HEK293 (cell line): ENCODE results near the gene ZNF548.
A peak's percentile ranks its signal among the peaks of the same experiment; 100 is the strongest.

ENCODE experiments used
- CTCF ChIA-PET: fragments of 350-600 bp; formaldehyde crosslinking; extraction: SDS; loops from one replicate; lab custom pipeline; 2021; ENCODE audit warnings: antibody characterized with exemption; lab: Yijun Ruan, JAX
- POLR2A ChIA-PET: fragments of 300-600 bp; formaldehyde crosslinking; extraction: SDS; loops from one replicate; lab custom pipeline; 2020; ENCODE audit warnings: antibody characterized with exemption, inconsistent platforms; lab: Yijun Ruan, JAX
- H3K27ac ChIP-seq: fragments of 200-500 bp; sonication (Bioruptor generic); 2 replicates; pipeline ENCODE4 v1.5.1; 2014; ENCODE audit warnings: low read depth, low read length, control low read depth, inconsistent platforms; ENCODE audit errors: extremely low read depth
- H3K36me3 ChIP-seq, 2 experiments: fragments of 200-500 bp in 1 of 2; sonication (Bioruptor generic) in 1 of 2; 1 replicate in 1 of 2; 2 replicates in 1 of 2; pipeline ENCODE4 v1.5.1; 2014 to 2017; ENCODE audit warnings: inconsistent platforms in 2 of 2, low read length in 2 of 2; ENCODE audit not compliant: control insufficient read depth in 2 of 2, insufficient read depth in 1 of 2
- H3K4me1 ChIP-seq: fragments of 200-500 bp; sonication (Bioruptor generic); 2 replicates; pipeline ENCODE4 v1.5.1; 2014; ENCODE audit warnings: mild to moderate bottlenecking, low read length, inconsistent platforms; ENCODE audit not compliant: control insufficient read depth, insufficient read depth
- H3K4me3 ChIP-seq: 2 replicates; pipeline ENCODE4 v1.5.1; 2011; ENCODE audit warnings: low read depth, mild to moderate bottlenecking, control low read depth, low read length, moderate library complexity
- H3K9me3 ChIP-seq: fragments of 200-500 bp; sonication (Bioruptor generic); 2 replicates; pipeline ENCODE4 v1.5.1; 2014; ENCODE audit warnings: low read depth, low read length, inconsistent platforms; ENCODE audit not compliant: control insufficient read depth, insufficient read depth
- ATF2 ChIP-seq: fragments of 450-650 bp; formaldehyde crosslinking; IDR thresholded peaks from 2 replicates; pipeline ENCODE4 v1.5.1; 2016; ENCODE audit warnings: missing biosample characterization, missing genetic modification characterization, low read depth
- CTCF ChIP-seq: fragments of 450-650 bp; formaldehyde crosslinking; IDR thresholded peaks from 2 replicates; pipeline ENCODE4 v1.5.1; 2016; ENCODE audit warnings: missing biosample characterization, missing genetic modification characterization
- RBAK ChIP-seq: fragments of 450-650 bp; formaldehyde crosslinking; IDR thresholded peaks from 2 replicates; pipeline ENCODE4 v1.5.1; 2016; ENCODE audit warnings: missing biosample characterization, missing genetic modification characterization
- SETDB1 ChIP-seq: IDR thresholded peaks from one replicate; pipeline ENCODE4 v1.6.1; 2017; ENCODE audit warnings: mild to moderate bottlenecking, low read length, moderate library complexity, mixed read lengths; ENCODE audit not compliant: insufficient read length
- ZFP41 ChIP-seq: fragments of 450-650 bp; formaldehyde crosslinking; IDR thresholded peaks from 2 replicates; pipeline ENCODE4 v1.5.1; 2016; ENCODE audit warnings: missing biosample characterization, missing genetic modification characterization, borderline replicate concordance
- ZFP69B ChIP-seq: fragments of 450-650 bp; formaldehyde crosslinking; IDR thresholded peaks from 2 replicates; pipeline ENCODE4 v1.5.1; 2016; ENCODE audit warnings: missing biosample characterization, missing genetic modification characterization
- ZNF174 ChIP-seq: fragments of 450-650 bp; formaldehyde crosslinking; IDR thresholded peaks from 2 replicates; pipeline ENCODE4 v1.5.0; 2017; ENCODE audit warnings: missing biosample characterization, mild to moderate bottlenecking, missing genetic modification characterization
- ZNF2 ChIP-seq: fragments of 450-650 bp; formaldehyde crosslinking; IDR thresholded peaks from 2 replicates; pipeline ENCODE4 v1.5.1; 2016; ENCODE audit warnings: missing biosample characterization, missing genetic modification characterization
- ZNF23 ChIP-seq: fragments of 450-650 bp; formaldehyde crosslinking; IDR thresholded peaks from 2 replicates; pipeline ENCODE4 v1.5.1; 2016; ENCODE audit warnings: missing biosample characterization, missing genetic modification characterization, borderline replicate concordance
- ZNF248 ChIP-seq: fragments of 450-650 bp; formaldehyde crosslinking; IDR thresholded peaks from 2 replicates; pipeline ENCODE4 v1.5.1; 2017; ENCODE audit warnings: missing biosample characterization, missing genetic modification characterization
- ZNF433 ChIP-seq: fragments of 450-650 bp; formaldehyde crosslinking; IDR thresholded peaks from 2 replicates; pipeline ENCODE4 v1.5.1; 2016; ENCODE audit warnings: missing biosample characterization, missing genetic modification characterization, low read depth
- ZNF449 ChIP-seq: fragments of 450-650 bp; formaldehyde crosslinking; IDR thresholded peaks from 2 replicates; pipeline ENCODE4 v1.5.1; 2017; ENCODE audit warnings: missing biosample characterization, mild to moderate bottlenecking, missing genetic modification characterization, moderate library complexity
- ZNF610 ChIP-seq: fragments of 450-650 bp; formaldehyde crosslinking; IDR thresholded peaks from 2 replicates; pipeline ENCODE4 v1.5.1; 2016; ENCODE audit warnings: missing biosample characterization, missing genetic modification characterization, borderline replicate concordance
- ZNF654 ChIP-seq: fragments of 450-650 bp; formaldehyde crosslinking; IDR thresholded peaks from 2 replicates; pipeline ENCODE4 v1.5.1; 2016; ENCODE audit warnings: low read depth, missing biosample characterization, missing genetic modification characterization
- ZNF76 ChIP-seq: fragments of 450-650 bp; formaldehyde crosslinking; IDR thresholded peaks from 2 replicates; pipeline ENCODE4; 2016; ENCODE audit warnings: low read depth, missing biosample characterization, missing genetic modification characterization, borderline replicate concordance
- ZNF791 ChIP-seq: fragments of 450-650 bp; formaldehyde crosslinking; IDR thresholded peaks from 2 replicates; pipeline ENCODE4 v1.5.1; 2016; ENCODE audit warnings: missing biosample characterization, missing genetic modification characterization
- TF ChIP-seq, protein P1 (sequence below): fragments of 450-650 bp; formaldehyde crosslinking; IDR thresholded peaks from 2 replicates; pipeline ENCODE4 v1.5.1; 2016; ENCODE audit warnings: missing biosample characterization, missing genetic modification characterization

The ZNF548 gene

DNA sequence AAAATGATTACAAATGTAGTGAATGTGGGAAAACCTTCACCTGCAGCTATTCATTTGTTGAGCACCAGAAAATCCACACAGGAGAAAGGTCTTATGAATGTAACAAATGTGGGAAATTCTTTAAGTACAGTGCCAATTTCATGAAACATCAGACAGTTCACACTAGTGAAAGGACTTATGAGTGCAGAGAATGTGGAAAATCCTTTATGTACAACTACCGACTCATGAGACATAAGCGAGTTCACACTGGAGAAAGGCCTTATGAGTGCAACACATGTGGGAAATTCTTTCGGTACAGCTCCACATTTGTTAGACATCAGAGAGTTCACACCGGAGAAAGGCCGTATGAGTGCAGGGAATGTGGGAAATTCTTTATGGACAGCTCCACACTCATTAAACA, 9.2 kb downstream of the ZNF548 start:
- peak; percentile 73 for TF ChIP-seq SETDB1
- TF ChIP-seq ZNF248, result no peak
- no peak for TF ChIP-seq ZNF449
- POLR2A ChIA-PET, result interaction anchor here (0.9 kb wide), 1 partner anchor 10 kb away, joined by 3 read pairs; no protein-coding TSS in a partner anchor
- Histone ChIP-seq H3K4me3 (no peak overlapping the region), H3K36me3 (peaks cover 35 to 70% of the 10 kb centered on the region in 2 experiments), H3K4me1 (no peaks in the 10 kb centered on the region), H3K9me3 (0 out of 2 replicates have a peak, but pooled peaks cover 4% of the 10 kb centered on the region), H3K27ac (no peak overlapping the region)
- CTCF ChIA-PET, result no interaction called here

- TF ChIP-seq, protein P1, sequence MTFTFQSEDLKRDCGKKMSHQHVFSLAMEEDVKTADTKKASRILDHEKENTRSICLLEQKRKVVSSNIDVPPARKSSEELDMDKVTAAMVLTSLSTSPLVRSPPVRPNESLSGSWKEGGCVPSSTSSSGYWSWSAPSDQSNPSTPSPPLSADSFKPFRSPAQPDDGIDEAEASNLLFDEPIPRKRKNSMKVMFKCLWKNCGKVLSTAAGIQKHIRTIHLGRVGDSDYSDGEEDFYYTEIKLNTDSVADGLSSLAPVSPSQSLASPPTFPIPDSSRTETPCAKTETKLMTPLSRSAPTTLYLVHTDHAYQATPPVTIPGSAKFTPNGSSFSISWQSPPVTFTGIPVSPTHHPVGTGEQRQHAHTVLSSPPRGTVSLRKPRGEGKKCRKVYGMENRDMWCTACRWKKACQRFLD (tag by site-specific recombination), result no peak
- TF ChIP-seq ZNF791 (tag by site-specific recombination), result no peak
Observed at GRCh38 chr19:57403737-57404563, 14.3 kb downstream of the ZNF548 start.

DNA sequence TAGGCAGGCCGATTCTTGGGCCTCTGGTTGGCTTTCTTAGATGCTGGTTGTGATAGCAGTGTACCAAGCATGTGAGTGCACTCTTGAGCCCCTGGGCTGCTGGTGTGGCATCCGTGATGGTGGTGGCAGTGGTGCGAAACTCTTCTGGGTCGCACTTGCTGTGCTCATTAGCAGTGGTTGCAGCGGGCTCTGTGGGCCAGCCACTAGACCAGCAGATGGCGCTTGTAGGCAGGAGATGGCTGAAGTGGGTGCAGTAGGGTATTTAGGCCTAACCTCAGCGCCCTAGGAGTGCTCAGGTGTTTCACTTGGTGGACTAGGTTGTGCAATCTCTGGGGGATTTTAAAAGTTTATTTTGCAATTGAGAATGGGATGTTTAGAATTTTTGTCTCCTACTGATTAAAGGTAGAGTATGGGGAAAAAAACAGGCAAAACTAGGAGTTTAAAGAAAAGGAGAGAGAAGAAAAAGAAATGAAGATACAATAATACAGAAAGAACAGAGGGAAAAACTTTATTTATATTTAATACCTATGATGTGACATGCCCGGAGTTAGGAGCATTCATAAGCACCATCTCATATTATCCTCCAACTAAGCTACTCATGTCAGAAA, 17.0 kb downstream of the ZNF548 start:
- peaks cover 3% of the 10 kb centered on the region; the same call in 1 of the 2 replicates for H3K4me1 ChIP-seq
- TF ChIP-seq ZFP69B (tag by site-specific recombination) (no peak), ZNF610 (no peak), ZNF654 (tag by site-specific recombination) (peak; percentile 79), CTCF (peak; percentile 70), RBAK (tag by site-specific recombination) (no peak), ZNF76 (no peak), ZFP41 (no peak), ZNF23 (tag by site-specific recombination) (no peak), ZNF174 (no peak), ZNF433 (no peak), ATF2 (tag by site-specific recombination) (no peak), ZNF2 (tag by site-specific recombination) (peak; percentile 66; the same call in 1 of the 2 replicates)
- ChIA-PET CTCF (interaction anchor here (0.6 to 1.6 kb wide), 14 partner anchors 12 to 789 kb away, joined by 3 to 8 read pairs (median 3); partner anchors contain the start of gene ZNF749), POLR2A (no interaction called here)
- H3K27ac ChIP-seq, result no peak overlapping the region
- peaks cover 6 to 7% of the 10 kb centered on the region in 2 experiments; a peak in 2 of 3 replicates for H3K36me3 ChIP-seq
- H3K9me3 ChIP-seq, result no peaks in the 10 kb centered on the region
- no peak overlapping the region for H3K4me3 ChIP-seq

More at GRCh38 chr19:57403737-57404563, 14.3 kb downstream of the ZNF548 start:
- H3K9me3 ChIP-seq, result no peaks in the 10 kb centered on the region
- ChIA-PET CTCF (interaction anchor here (0.5 to 1.4 kb wide), 3 partner anchors 31 to 698 kb away, joined by 4 to 5 read pairs (median 4); partner anchors contain the start of gene ZNF749), POLR2A (interaction anchor here (2.1 kb wide), 1 partner anchor 14 kb away, joined by 10 read pairs; the partner anchor contains the start of gene ZNF548)
- H3K4me1 ChIP-seq, result no peaks in the 10 kb centered on the region
- no peak overlapping the region for H3K27ac ChIP-seq
- H3K36me3 ChIP-seq, result peaks cover 16 to 19% of the 10 kb centered on the region in 2 experiments; a peak in 2 of 3 replicates
- H3K4me3 ChIP-seq, result no peak overlapping the region
